Cardiac atrium fibroblast (primary cell): ENCODE data around the gene NUMA1. TPM values are rescaled to one million over a fixed set of nuclear protein-coding genes. Genes with fewer than 3 reads are reported as not detected.

Experiments used
- total RNA-seq: library from RNA; depleted of rRNA; stranded (reverse); fragments of >200 nt; gene quantifications from 2 replicates; pipeline ENCODE4 v1.2.3, GENCODE V29; 2015

NUMA1 gene
- 87.2 and 91.7 TPM in 2 replicates for total RNA-seq

DNA sequence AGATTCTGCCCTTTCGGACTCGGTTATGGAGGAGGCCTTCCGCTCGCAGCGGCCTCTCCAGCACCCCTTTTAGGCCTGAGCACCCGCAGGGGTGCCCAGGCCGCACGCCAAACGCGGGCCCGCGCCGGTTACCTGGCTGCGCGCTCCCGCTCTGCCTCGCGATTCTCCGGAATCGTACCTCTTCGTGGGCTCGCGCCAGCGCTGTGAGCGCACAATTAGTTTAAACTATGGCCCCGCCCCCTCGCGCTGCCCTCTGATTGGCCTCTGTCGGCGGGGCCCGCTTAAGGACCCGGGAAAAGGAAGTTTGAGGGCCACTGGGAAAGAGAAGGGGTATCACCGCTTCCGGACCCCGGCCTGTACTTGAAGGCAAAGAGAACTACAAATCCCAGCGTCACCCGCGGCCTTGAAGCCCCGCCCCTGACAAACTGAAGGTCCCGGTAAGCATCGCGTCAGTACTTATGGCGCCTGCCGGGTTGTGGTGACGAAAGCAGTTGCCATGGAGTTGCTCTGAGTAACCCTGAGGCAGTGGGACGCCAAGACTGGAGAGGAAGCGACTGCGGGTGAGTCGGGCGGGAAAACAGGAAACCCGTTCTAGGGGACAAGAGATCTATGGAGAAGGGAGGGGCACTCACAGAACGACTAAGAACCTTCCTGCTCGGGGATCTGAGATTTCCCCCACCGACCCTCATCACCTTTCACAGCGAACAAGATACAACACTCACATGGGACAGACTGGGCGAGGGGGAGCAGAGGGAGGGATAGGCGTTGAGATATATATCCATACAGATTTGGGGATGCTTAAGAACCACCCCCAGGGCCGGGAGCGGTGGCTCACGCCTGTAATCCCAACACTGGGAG is at the start of gene NUMA1, which contains the start of gene LRRC51:
Gene NUMA1, minus strand, starts transcription at position 217 of the 858 bp plus-strand sequence. CDS start 44,599 bp downstream, outside the sequence.
Gene LRRC51, plus strand, starts transcription at position 525 of the 858 bp plus-strand sequence. CDS start 8,234 bp downstream, outside the sequence.

GRCh38 chr11:72112143-72112977 is 32.0 kb upstream of the NUMA1 start, which contains the start of gene ANAPC15:
Gene ANAPC15, minus strand, starts transcription at chr11:72112695. Its CDS starts 1,419 bp downstream, at chr11:72111276.

DNA sequence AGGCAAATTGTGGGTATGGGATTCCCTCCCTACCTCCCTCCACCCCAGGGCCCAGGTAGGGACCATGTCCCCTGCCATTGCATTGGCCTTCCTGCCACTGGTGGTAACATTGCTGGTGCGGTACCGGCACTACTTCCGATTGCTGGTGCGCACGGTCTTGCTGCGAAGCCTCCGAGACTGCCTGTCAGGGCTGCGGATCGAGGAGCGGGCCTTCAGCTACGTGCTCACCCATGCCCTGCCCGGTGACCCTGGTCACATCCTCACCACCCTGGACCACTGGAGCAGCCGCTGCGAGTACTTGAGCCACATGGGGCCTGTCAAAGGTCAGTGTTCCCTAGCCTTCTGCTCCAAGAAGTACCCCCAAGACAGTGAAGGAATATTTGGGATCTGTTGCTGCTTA is 25.5 kb upstream of the NUMA1 start, which contains the start of gene TOMT:
Gene TOMT, plus strand, starts transcription at position 37 of the 400 bp plus-strand sequence. Its CDS starts 28 bp downstream, at position 65.

DNA sequence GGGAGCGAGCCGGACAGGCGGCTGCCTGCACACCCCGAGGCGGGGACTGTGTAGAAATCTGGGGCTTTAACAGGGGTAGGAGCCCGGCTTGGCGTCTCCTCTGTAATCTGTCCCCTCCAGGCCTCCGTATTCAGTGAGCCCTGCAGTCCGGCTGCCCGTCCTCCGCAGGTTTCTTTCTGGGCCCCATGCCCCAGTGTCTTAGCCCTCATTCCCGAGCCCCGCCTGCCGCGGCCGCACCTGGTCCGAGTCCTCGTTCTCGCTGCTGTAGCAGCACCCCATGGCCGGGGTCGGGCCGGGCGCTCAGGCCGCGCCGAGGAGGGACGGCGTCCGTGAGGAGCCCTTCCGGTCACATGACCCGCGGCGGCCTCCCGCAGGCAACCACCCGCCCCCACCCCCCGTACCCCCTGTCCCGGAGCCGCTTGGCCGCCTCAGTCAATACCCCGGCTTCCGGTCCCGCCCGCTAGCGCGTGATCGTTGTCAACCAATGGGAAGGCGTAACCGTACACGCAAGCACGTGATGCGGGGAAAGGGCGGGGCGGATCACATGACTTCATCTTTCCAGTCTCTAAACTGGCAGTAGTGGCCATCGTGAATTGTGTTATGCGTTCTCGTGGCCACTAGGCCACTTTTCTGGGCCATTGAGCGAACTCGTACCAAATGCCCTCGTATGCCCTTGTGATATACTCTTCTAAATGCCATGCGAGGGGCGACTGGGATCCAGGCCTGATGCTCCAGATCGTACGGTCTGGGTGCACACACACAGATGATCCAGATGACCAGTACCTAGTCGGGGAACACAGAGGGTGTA is 22.8 kb upstream of the NUMA1 start, which contains the start of gene LAMTOR1:
Gene LAMTOR1, minus strand, starts transcription at position 352 of the 808 bp plus-strand sequence. Its CDS starts 73 bp downstream, at position 279.

GRCh38 chr11:71998649-71999310 is 81.6 kb downstream of the NUMA1 start, which contains the start of gene IL18BP:
Gene IL18BP, plus strand, starts transcription at chr11:71998909. Its CDS starts 1,076 bp downstream, at chr11:71999985.

Other genes starting within 250 kb of the NUMA1 start
- not detected in 2 replicates for gene DEFB108B, start 247.3 kb downstream of the NUMA1 start, total RNA-seq
- not detected in 2 replicates for gene DEFB131B, start 202.1 kb downstream of the NUMA1 start, total RNA-seq
- 0.18 and 1.3 TPM in 2 replicates for gene XNDC1N, start 151.9 kb downstream of the NUMA1 start, total RNA-seq
- gene RNF121, start 151.5 kb downstream of the NUMA1 start, total RNA-seq: 28.2 and 31.6 TPM in 2 replicates
- gene IL18BP, start 81.6 kb downstream of the NUMA1 start, total RNA-seq: 0.72 and 1.6 TPM in 2 replicates
- 3.7 and 7.9 TPM in 2 replicates for gene LRRC51, start 308 bp upstream of the NUMA1 start, total RNA-seq
- gene LAMTOR1, start 22.8 kb upstream of the NUMA1 start, total RNA-seq: 115 and 125 TPM in 2 replicates
- gene TOMT, start 25.4 kb upstream of the NUMA1 start, total RNA-seq: not detected in 2 replicates
- gene ANAPC15, start 32.2 kb upstream of the NUMA1 start, total RNA-seq: 15.5 and 18.8 TPM in 2 replicates
- gene FOLR3, start 55.2 kb upstream of the NUMA1 start, total RNA-seq: not detected in 2 replicates
- not detected in 2 replicates for gene FOLR1, start 111.6 kb upstream of the NUMA1 start, total RNA-seq
- not detected in 2 replicates for gene FOLR2, start 136.3 kb upstream of the NUMA1 start, total RNA-seq
- gene INPPL1, start 144.2 kb upstream of the NUMA1 start, total RNA-seq: 38.2 and 75.5 TPM in 2 replicates
- gene PHOX2A, start 163.6 kb upstream of the NUMA1 start, total RNA-seq: not detected in 2 replicates